K562 (cell line): ENCODE data around the gene LAMTOR1.

ENCODE experiments used
- BRCA1 ChIP-seq, 2 experiments: fragments of 450-650 bp in 1 of 2; sonication (generic) in 1 of 2; formaldehyde crosslinking in 1 of 2; IDR thresholded peaks; 2 replicates each; pipeline versions ENCODE4 v1.5.0 to v1.6.1; 2017 to 2020; ENCODE audit warnings: mild to moderate bottlenecking in 1 of 2, missing genetic modification reagents in 1 of 2
- CBX1 ChIP-seq: sonication (generic); IDR thresholded peaks from 2 replicates; pipeline ENCODE4 v1.6.1; 2016; ENCODE audit warnings: antibody characterized with exemption, low read depth, mild to moderate bottlenecking
- E2F3 ChIP-seq: fragments of 250-450 bp; sonication (Bioruptor Pico); IDR thresholded peaks from 2 replicates; pipeline ENCODE4 v1.4.0; 2020; ENCODE audit warnings: mild to moderate bottlenecking
- EZH2 ChIP-seq: IDR thresholded peaks from 2 replicates; pipeline ENCODE4 v1.6.1; 2012; ENCODE audit warnings: low read depth, mild to moderate bottlenecking, inconsistent platforms, low read length, borderline replicate concordance
- POLR2A ChIP-seq: fragments of 450-650 bp; conservative IDR thresholded peaks from 2 replicates; pipeline ENCODE4 v1.6.1; 2016
- PTTG1 ChIP-seq: fragments of 450-650 bp; IDR thresholded peaks from 2 replicates; pipeline ENCODE4 v1.6.1; 2016; ENCODE audit warnings: low read depth, mild to moderate bottlenecking, missing genetic modification characterization, missing compliant biosample characterization
- ZZZ3 ChIP-seq: fragments of 450-650 bp; IDR thresholded peaks from 2 replicates; pipeline ENCODE4 v1.6.1; 2016; ENCODE audit warnings: antibody characterized with exemption, mild to moderate bottlenecking, moderate library complexity
- TF ChIP-seq, protein P1 (sequence below), 3 experiments: IDR thresholded peaks in 2 of 3; conservative IDR thresholded peaks in 1 of 3; 2 replicates each; pipeline ENCODE4 v1.5.1; 2011 to 2012; ENCODE audit warnings: low read length in 3 of 3, mild to moderate bottlenecking in 3 of 3, control low read depth in 2 of 3, improper control_type of control experiment in 1 of 3, inconsistent platforms in 1 of 3, low read depth in 1 of 3, mixed read lengths in 1 of 3, moderate library complexity in 1 of 3; ENCODE audit not compliant: insufficient read depth in 2 of 3

GRCh38 chr11:72067266-72067665 lies 35.8 kb downstream of the LAMTOR1 start:
- no peak for TF ChIP-seq PTTG1 (tag)
- TF ChIP-seq BRCA1 (IDR thresholded peaks at IDR 0.05), result no peak
- TF ChIP-seq BRCA1 (CRISPR knock-in tag; IDR thresholded peaks at IDR 0.05), result no peak
- no peak for TF ChIP-seq CBX1
- no peak for TF ChIP-seq ZZZ3
- TF ChIP-seq, protein P1, sequence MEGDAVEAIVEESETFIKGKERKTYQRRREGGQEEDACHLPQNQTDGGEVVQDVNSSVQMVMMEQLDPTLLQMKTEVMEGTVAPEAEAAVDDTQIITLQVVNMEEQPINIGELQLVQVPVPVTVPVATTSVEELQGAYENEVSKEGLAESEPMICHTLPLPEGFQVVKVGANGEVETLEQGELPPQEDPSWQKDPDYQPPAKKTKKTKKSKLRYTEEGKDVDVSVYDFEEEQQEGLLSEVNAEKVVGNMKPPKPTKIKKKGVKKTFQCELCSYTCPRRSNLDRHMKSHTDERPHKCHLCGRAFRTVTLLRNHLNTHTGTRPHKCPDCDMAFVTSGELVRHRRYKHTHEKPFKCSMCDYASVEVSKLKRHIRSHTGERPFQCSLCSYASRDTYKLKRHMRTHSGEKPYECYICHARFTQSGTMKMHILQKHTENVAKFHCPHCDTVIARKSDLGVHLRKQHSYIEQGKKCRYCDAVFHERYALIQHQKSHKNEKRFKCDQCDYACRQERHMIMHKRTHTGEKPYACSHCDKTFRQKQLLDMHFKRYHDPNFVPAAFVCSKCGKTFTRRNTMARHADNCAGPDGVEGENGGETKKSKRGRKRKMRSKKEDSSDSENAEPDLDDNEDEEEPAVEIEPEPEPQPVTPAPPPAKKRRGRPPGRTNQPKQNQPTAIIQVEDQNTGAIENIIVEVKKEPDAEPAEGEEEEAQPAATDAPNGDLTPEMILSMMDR (IDR thresholded peaks at IDR 0.05 in 2 of 3, conservative IDR thresholded peaks at IDR 0.05 in 1 of 3; ENCODE audit: insufficient read depth in 2 of 3, low read depth in 1 of 3, low read length in 3 of 3), result no peak
- TF ChIP-seq EZH2, result no peak
- TF ChIP-seq POLR2A, result no peak
- no peak for TF ChIP-seq E2F3 (CRISPR knock-in tag)
